Cerebellar cortex (tissue), 1 donor: Measurements from ENCODE around the gene COL18A1.
A peak's percentile ranks its signal among the peaks of the same experiment; 100 is the strongest.

ENCODE experiments used
- DNase-seq: peaks from one replicate; pipeline ENCODE4 v3.0.0-alpha.2; 2015; ENCODE audit warnings: low spot score

The COL18A1 gene

GRCh38 chr21:45535341-45536081 lies 130.5 kb downstream of the COL18A1 start:
- DNase-seq, result peak; percentile 49

- DNase-seq, result peak; percentile 45
Observed at GRCh38 chr21:45536301-45537081, 131.5 kb downstream of the COL18A1 start.

- DNase-seq, result no peak
Observed at GRCh38 chr21:45537111-45537745, 132.3 kb downstream of the COL18A1 start.

GRCh38 chr21:45537746-45538291 lies 132.9 kb downstream of the COL18A1 start:
- DNase-seq, result no peak

GRCh38 chr21:45538381-45539045 lies 133.5 kb downstream of the COL18A1 start:
- no peak for DNase-seq

GRCh38 chr21:45539046-45539795 lies 134.3 kb downstream of the COL18A1 start:
- DNase-seq, result no peak

- no peak for DNase-seq
Observed at GRCh38 chr21:45539796-45540600, 135.0 kb downstream of the COL18A1 start.

GRCh38 chr21:45540601-45540970 lies 135.6 kb downstream of the COL18A1 start:
- DNase-seq, result no peak

- DNase-seq, result peak; percentile 36
Observed at GRCh38 chr21:45541221-45542039, 136.5 kb downstream of the COL18A1 start.

- peak; percentile 50 for DNase-seq
Observed at GRCh38 chr21:45542242-45542666, 137.3 kb downstream of the COL18A1 start, which contains the start of gene SLC19A1. TSS of gene SLC19A1 (minus strand) at chr21:45542440. CDS start at chr21:45537959, 4,481 bp downstream.

- DNase-seq, result no peak
Observed at GRCh38 chr21:45542667-45543370, 137.9 kb downstream of the COL18A1 start.

- DNase-seq, result no peak
Observed at GRCh38 chr21:45543371-45543709, 138.4 kb downstream of the COL18A1 start.

GRCh38 chr21:45543710-45544448 lies 138.9 kb downstream of the COL18A1 start:
- peak; percentile 39 for DNase-seq

- no peak for DNase-seq
Observed at GRCh38 chr21:45544449-45545235, 139.7 kb downstream of the COL18A1 start.

GRCh38 chr21:45545236-45545570 lies 140.2 kb downstream of the COL18A1 start:
- no peak for DNase-seq

GRCh38 chr21:45545691-45546531 lies 140.9 kb downstream of the COL18A1 start:
- no peak for DNase-seq
